Endothelial cell of umbilical vein (primary cell): ENCODE results near the gene CFAP46. TPM values are rescaled to one million over a fixed set of nuclear protein-coding genes. Genes with fewer than 3 reads are reported as not detected.

ENCODE experiments used
- BruUV-seq: library from RNA; stranded (reverse); fragments of 400-500 nt; replicated peaks from 2 replicates; lab custom pipeline; 2021; lab: Mats Ljungman, UMichigan
- CTCF ChIA-PET: fragments of 300-600, 350-600 bp; sonication (Branson Sonifier 250); formaldehyde crosslinking; loops from one replicate; lab custom pipeline; 2021; ENCODE audit warnings: antibody characterized with exemption, inconsistent platforms; lab: Charles Lee
- POLR2A ChIA-PET: fragments of 300-600, 350-600 bp; sonication (Branson Sonifier 250); formaldehyde crosslinking; loops from one replicate; lab custom pipeline; 2021; ENCODE audit warnings: antibody characterized with exemption, inconsistent platforms; lab: Charles Lee
- DNase-seq: peaks from one replicate; pipeline ENCODE4 v3.0.0-alpha.2; 2011; ENCODE audit warnings: low read depth, low spot score
- FAIRE-seq: peaks from 2 replicates; lab custom pipeline; 2011; peaks lifted over from hg19 to GRCh38; lab: Jason Lieb, UNC
- H2AFZ ChIP-seq: 2 replicates; pipeline ENCODE4 v1.6.0; 2012; ENCODE audit warnings: low read depth, low read length, control low read depth, inconsistent platforms
- H3K27ac ChIP-seq: 2 replicates; pipeline ENCODE4 v1.5.1; 2011; ENCODE audit warnings: low read depth, mild to moderate bottlenecking, control low read depth, low read length, moderate library complexity; ENCODE audit not compliant: insufficient read depth
- H3K27me3 ChIP-seq, 2 experiments: 2 replicates each; pipeline versions ENCODE4 v1.6.0 to v1.6.1; 2011; ENCODE audit warnings: low read length in 2 of 2, mixed read lengths in 1 of 2; ENCODE audit not compliant: control insufficient read depth in 2 of 2, insufficient read depth in 2 of 2
- H3K36me3 ChIP-seq, 2 experiments: 2 replicates in 1 of 2; 3 replicates in 1 of 2; pipeline ENCODE4 v1.5.1; 2011; ENCODE audit warnings: low read length in 2 of 2, mild to moderate bottlenecking in 1 of 2, moderate library complexity in 1 of 2; ENCODE audit not compliant: control insufficient read depth in 2 of 2, insufficient read depth in 2 of 2; ENCODE audit errors: extremely low read depth in 1 of 2
- H3K4me1 ChIP-seq: 3 replicates; pipeline ENCODE4 v1.5.1; 2011; ENCODE audit warnings: mild to moderate bottlenecking, low read length; ENCODE audit not compliant: control insufficient read depth, insufficient read depth; ENCODE audit errors: extremely low read depth
- H3K4me2 ChIP-seq: 2 replicates; pipeline ENCODE4 v1.6.1; 2011; ENCODE audit warnings: low read length, control low read depth, mixed read lengths; ENCODE audit not compliant: insufficient read depth
- H3K4me3 ChIP-seq, 3 experiments: fragments of 200-600 bp in 1 of 3; sonication (generic), shearing (Covaris generic) in 1 of 3; replicated peaks in 1 of 3; 2 replicates each; pipeline ENCODE4 v1.5.1; 2011 to 2016; ENCODE audit warnings: control low read depth in 3 of 3, low read length in 3 of 3, mild to moderate bottlenecking in 2 of 3, inconsistent platforms in 1 of 3, low read depth in 1 of 3, moderate library complexity in 1 of 3; ENCODE audit not compliant: insufficient read depth in 1 of 3
- H3K79me2 ChIP-seq: 2 replicates; pipeline ENCODE4 v1.6.0; 2012; ENCODE audit warnings: low read length, inconsistent platforms; ENCODE audit not compliant: control insufficient read depth, insufficient read depth
- H3K9ac ChIP-seq: replicated peaks from 2 replicates; pipeline ENCODE3; 2011; ENCODE audit warnings: low read length, control low read depth; ENCODE audit not compliant: insufficient read depth; ENCODE audit errors: extremely low read depth
- H3K9me1 ChIP-seq: replicated peaks from 3 replicates; pipeline ENCODE4 v1.6.0; 2011; ENCODE audit warnings: mild to moderate bottlenecking, low read length; ENCODE audit not compliant: control insufficient read depth, insufficient read depth; ENCODE audit errors: extremely low read depth
- H3K9me3 ChIP-seq: replicated peaks from 2 replicates; pipeline ENCODE4 v1.5.1; 2012; ENCODE audit warnings: low read length, inconsistent platforms; ENCODE audit not compliant: control insufficient read depth, insufficient read depth
- H4K20me1 ChIP-seq: replicated peaks from 2 replicates; pipeline ENCODE3; 2011; ENCODE audit warnings: mild to moderate bottlenecking, low read length; ENCODE audit not compliant: control insufficient read depth, insufficient read depth; ENCODE audit errors: extremely low read depth
- CTCF ChIP-seq, 2 donors: IDR thresholded peaks; 1 replicate in 1 of 2; 2 replicates in 1 of 2; pipeline ENCODE4 v1.5.1; 2011; ENCODE audit warnings: low read length in 2 of 2, mild to moderate bottlenecking in 2 of 2, moderate library complexity in 2 of 2, control low read depth in 1 of 2, inconsistent platforms in 1 of 2, low read depth in 1 of 2; ENCODE audit not compliant: insufficient read depth in 1 of 2; ENCODE audit errors: extremely low read depth in 1 of 2
- EZH2 ChIP-seq: IDR thresholded peaks from 2 replicates; pipeline ENCODE4 v1.6.1; 2012; ENCODE audit warnings: borderline replicate concordance, low read depth, mild to moderate bottlenecking, moderate library complexity, low read length, inconsistent platforms; ENCODE audit not compliant: severe bottlenecking
- FOS ChIP-seq: IDR thresholded peaks from 2 replicates; pipeline ENCODE4 v1.6.1; 2011; ENCODE audit warnings: mild to moderate bottlenecking, low read length, moderate library complexity, borderline replicate concordance; ENCODE audit not compliant: insufficient read depth
- GATA2 ChIP-seq: IDR thresholded peaks from 2 replicates; pipeline ENCODE4 v1.7.0; 2011; ENCODE audit warnings: low read depth, mild to moderate bottlenecking, moderate library complexity, mixed read lengths, low read length; ENCODE audit not compliant: insufficient read length, insufficient read depth
- JUN ChIP-seq: IDR thresholded peaks from 2 replicates; pipeline ENCODE4 v1.6.1; 2011; ENCODE audit warnings: borderline replicate concordance, low read depth; ENCODE audit not compliant: insufficient read length, insufficient read depth
- MAX ChIP-seq: IDR thresholded peaks from 2 replicates; pipeline ENCODE4 v1.6.1; 2011; ENCODE audit not compliant: insufficient read depth, insufficient read length
- MYC ChIP-seq: IDR thresholded peaks from one replicate; pipeline ENCODE4 v1.6.1; 2011; ENCODE audit warnings: mild to moderate bottlenecking, low read depth, low read length
- POLR2A ChIP-seq: IDR thresholded peaks from 2 replicates; pipeline ENCODE4 v1.6.1; 2012; ENCODE audit warnings: low read depth, mild to moderate bottlenecking, control low read depth, low read length
- POLR2AphosphoS5 ChIP-seq: IDR thresholded peaks from 2 replicates; pipeline ENCODE4 v1.6.1; 2012; ENCODE audit warnings: low read depth, mild to moderate bottlenecking, control low read depth, low read length, moderate library complexity; ENCODE audit not compliant: insufficient read depth
- dilution Hi-C: fragments of 300-500 bp; cut with MboI; formaldehyde crosslinking; loops from one replicate; pipeline ENCODE4 v1.15.0; 2019; ENCODE audit warnings: low sequenced_read_pairs; ENCODE audit not compliant: extremely low pct_ligation_motif_present
- intact Hi-C: fragments of 100-400 bp; cut with micrococcal nuclease; formaldehyde crosslinking; loops from one replicate; pipeline ENCODE4 v1.10.0; 2022
- polyA plus RNA-seq, 4 experiments: library from polyadenylated mRNA; depleted of rRNA in 3 of 4; stranded (reverse) in 3 of 4; unstranded in 1 of 4; fragments of >200 nt; gene quantifications; 2 replicates each; pipeline versions ENCODE4 v1.2.1 to v1.2.3, GENCODE V29; 2011 to 2012; ENCODE audit warnings: missing spikeins in 1 of 4
- total RNA-seq: library from RNA; stranded (reverse); gene quantifications from 2 replicates; pipeline ENCODE4 v1.2.3, GENCODE V29; 2021

Gene CFAP46
- total and polyA plus RNA-seq, 2 donors (not counting 3 experiments of a cell fraction or from before 2014, with no cell fraction given): 0.75 to 0.98 TPM

- Histone ChIP-seq H3K79me2 (no peaks in the 10 kb centered on the region), H3K36me3 (no peaks in the 10 kb centered on the region), H3K4me1 (no peaks in the 10 kb centered on the region), H3K27me3 (no peaks in the 10 kb centered on the region), H3K9me3 (no peaks in the 10 kb centered on the region), H3K4me2 (no peak overlapping the region), H3K4me3 (no peak overlapping the region), H2AFZ (no peak overlapping the region), H3K9me1 (no peaks in the 10 kb centered on the region), H3K27ac (no peak overlapping the region), H3K9ac (no peak overlapping the region), H4K20me1 (no peaks in the 10 kb centered on the region)
- intact Hi-C loops: no loop called here
- FAIRE-seq (no peak), DNase-seq (no peak)
- ChIA-PET CTCF (no interaction called here), POLR2A (no interaction called here)
- dilution Hi-C loops: no loop called here
- BruUV-seq: no TSS peak
- TF ChIP-seq FOS (no peak), CTCF (IDR thresholded peaks at IDR 0.05; ENCODE audit: extremely low read depth in 1 of 2, insufficient read depth in 1 of 2, low read depth in 1 of 2, low read length in 2 of 2) (no peak), MYC (no peak)
Observed at GRCh38 chr10:132916421-132916841, 25.9 kb downstream of the CFAP46 start.

- ChIA-PET POLR2A (interaction anchor here (0.6 kb wide), 1 partner anchor 118 kb away, joined by 5 read pairs; no protein-coding TSS in a partner anchor), CTCF (no interaction called here)
- no TSS peak for BruUV-seq
- no peak for FAIRE-seq
- TF ChIP-seq FOS: no peak
- TF ChIP-seq EZH2: no peak
- TF ChIP-seq MYC: no peak
- TF ChIP-seq GATA2: no peak
- no peak for TF ChIP-seq POLR2A
- no peak for TF ChIP-seq JUN
- TF ChIP-seq CTCF (IDR thresholded peaks at IDR 0.05; ENCODE audit: extremely low read depth in 1 of 2, insufficient read depth in 1 of 2, low read depth in 1 of 2, low read length in 2 of 2): no peak
- TF ChIP-seq POLR2AphosphoS5: no peak
- no peak for TF ChIP-seq MAX
- no peaks in the 10 kb centered on the region for H3K9me1 ChIP-seq
- dilution Hi-C loops: no loop called here
- H3K36me3 ChIP-seq: no peaks in the 10 kb centered on the region
- no peak overlapping the region for H2AFZ ChIP-seq
- no peak overlapping the region for H3K4me3 ChIP-seq
- H3K79me2 ChIP-seq: no peaks in the 10 kb centered on the region
- H3K27me3 ChIP-seq: no peaks in the 10 kb centered on the region
- H3K4me1 ChIP-seq: no peaks in the 10 kb centered on the region
- H3K9ac ChIP-seq: no peak overlapping the region
- no peak overlapping the region for H3K27ac ChIP-seq
- no peaks in the 10 kb centered on the region for H4K20me1 ChIP-seq
- intact Hi-C loops: no loop called here
- no peaks in the 10 kb centered on the region for H3K9me3 ChIP-seq
- no peak for DNase-seq
- H3K4me2 ChIP-seq: no peak overlapping the region
Observed at GRCh38 chr10:132915411-132915810, 27.0 kb downstream of the CFAP46 start.
